Left colon (tissue), 2 donors: ENCODE results near the gene PTCSC3. TPM values are rescaled to one million over a fixed set of nuclear protein-coding genes. Genes with fewer than 3 reads are reported as not detected.

Source experiments
- ATAC-seq: fragments of 200-7000 bp; cut with Tn5 transposase; one replicate; pipeline ENCODE4 v1.9.1; 2020; ENCODE audit warnings: mild to moderate bottlenecking, moderate library complexity
- DNase-seq, 2 donors: peaks; one replicate each; pipeline ENCODE4 v3.0.0-alpha.2; 2020
- intact Hi-C, 2 donors: fragments of 100-400 bp; cut with DNase I in 1 of 2; cut with micrococcal nuclease in 1 of 2; formaldehyde crosslinking; loops; one replicate each; pipeline versions ENCODE4 v1.11.2 to v1.14.0; 2022; cut with DNase I, micrococcal nuclease
- total RNA-seq, 2 donors: library from RNA; stranded (reverse); fragmentation: NEBNext Ultra II Directional; extraction: Animal tissue kit (Norgen Biotek cat#: 25700); gene quantifications; one replicate each; pipeline ENCODE4 v1.2.1, GENCODE V29; 2021
- donor health status: DM: no; HTN: no; CAD: no.
- donor health status: DM: yes; HTN: yes; CAD: no.

Gene PTCSC3
- total RNA-seq, 2 donors from 2014 or later = not detected

GRCh38 chr14:36094963-36095362, 81.6 kb downstream of the PTCSC3 start:
- DNase-seq (no peak), ATAC-seq (no peak)
- intact Hi-C loops = no loop called here

GRCh38 chr14:36091096-36091495, 85.4 kb downstream of the PTCSC3 start:
- ATAC-seq (no peak), DNase-seq (no peak)
- intact Hi-C loops = no loop called here

- no peak for DNase-seq
- intact Hi-C loops = no loop called here
- ATAC-seq = no peak
These were observed 89.1 kb downstream of the PTCSC3 start for GRCh38 chr14:36087411-36087810.

- DNase-seq (no peak), ATAC-seq (no peak)
- intact Hi-C loops = no loop called here
These were observed 89.7 kb downstream of the PTCSC3 start for GRCh38 chr14:36086629-36087395.

GRCh38 chr14:36085861-36086260, 90.7 kb downstream of the PTCSC3 start:
- DNase-seq = no peak
- intact Hi-C loops = no loop called here
- ATAC-seq = no peak

Other genes with a start within 250 kb of the PTCSC3 start
- 10 to 100 TPM; 14.4 to 21.2 TPM for gene MBIP, start 143.9 kb upstream of the PTCSC3 start, total RNA-seq